HG03521 (cell line): Measurements from ENCODE around the gene HS1BP3.

ENCODE experiments used
- ATAC-seq: cut with Tn5 transposase; IDR thresholded peaks from one replicate; pipeline ENCODE4 v1.9.1; 2021; ENCODE audit warnings: mild to moderate bottlenecking, moderate library complexity; ENCODE audit not compliant: unreplicated experiment

HS1BP3 gene

GRCh38 chr2:20618886-20619521 lies 31.9 kb downstream of the HS1BP3 start:
- no peak for ATAC-seq

DNA sequence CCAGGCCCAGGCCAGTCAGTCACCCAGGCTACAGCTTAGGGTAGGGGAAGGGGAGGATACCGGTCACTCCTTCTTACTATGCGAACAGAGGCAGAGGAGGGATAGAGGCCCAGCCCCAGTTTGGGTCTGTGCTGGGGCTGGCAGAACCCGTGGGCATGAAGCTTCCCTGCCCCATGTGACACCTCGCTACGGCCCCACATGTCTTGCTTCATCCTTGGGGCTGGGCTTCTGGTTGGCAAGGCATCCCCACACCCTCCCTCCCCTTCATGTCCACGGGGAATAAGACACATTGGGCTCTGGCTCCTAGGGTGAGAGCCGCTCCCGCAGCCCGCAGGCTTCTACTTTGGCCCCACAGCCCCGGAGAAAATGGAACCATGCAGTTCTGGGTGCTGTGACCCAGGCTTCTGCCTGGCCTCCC lies 32.4 kb downstream of the HS1BP3 start:
- ATAC-seq: no peak

DNA sequence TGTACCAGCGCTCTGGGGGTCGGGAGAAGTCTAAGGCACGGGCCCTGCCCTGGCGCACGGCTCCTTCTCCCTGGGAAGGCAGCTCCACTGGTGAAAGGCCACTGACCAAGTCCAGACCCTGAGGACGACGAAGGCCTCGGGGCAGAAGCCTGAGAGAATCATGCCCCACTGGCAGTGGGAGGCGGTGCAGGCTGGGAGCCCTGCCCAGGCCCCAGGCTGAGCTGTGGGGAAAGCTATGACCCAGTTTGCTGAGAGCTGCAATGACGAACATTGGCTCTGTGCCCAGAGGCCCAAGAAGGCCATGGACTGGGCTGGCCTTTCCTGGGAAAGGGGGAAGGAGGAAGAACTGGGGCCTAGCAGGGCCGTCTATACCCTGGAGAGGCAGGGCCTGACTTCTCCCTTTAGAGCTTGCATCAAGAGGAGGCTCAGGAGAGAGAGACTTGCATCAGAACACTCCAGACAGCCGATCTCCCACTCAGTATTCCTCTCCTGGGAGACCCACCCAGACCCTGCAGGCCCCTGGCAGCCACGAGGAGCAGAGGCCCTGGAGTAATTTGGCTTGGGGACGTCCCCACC lies 32.9 kb downstream of the HS1BP3 start:
- ATAC-seq: no peak

- no peak for ATAC-seq
Measured at GRCh38 chr2:20617081-20617575, 33.8 kb downstream of the HS1BP3 start.

GRCh38 chr2:20616341-20616871 lies 34.5 kb downstream of the HS1BP3 start:
- ATAC-seq: no peak

DNA sequence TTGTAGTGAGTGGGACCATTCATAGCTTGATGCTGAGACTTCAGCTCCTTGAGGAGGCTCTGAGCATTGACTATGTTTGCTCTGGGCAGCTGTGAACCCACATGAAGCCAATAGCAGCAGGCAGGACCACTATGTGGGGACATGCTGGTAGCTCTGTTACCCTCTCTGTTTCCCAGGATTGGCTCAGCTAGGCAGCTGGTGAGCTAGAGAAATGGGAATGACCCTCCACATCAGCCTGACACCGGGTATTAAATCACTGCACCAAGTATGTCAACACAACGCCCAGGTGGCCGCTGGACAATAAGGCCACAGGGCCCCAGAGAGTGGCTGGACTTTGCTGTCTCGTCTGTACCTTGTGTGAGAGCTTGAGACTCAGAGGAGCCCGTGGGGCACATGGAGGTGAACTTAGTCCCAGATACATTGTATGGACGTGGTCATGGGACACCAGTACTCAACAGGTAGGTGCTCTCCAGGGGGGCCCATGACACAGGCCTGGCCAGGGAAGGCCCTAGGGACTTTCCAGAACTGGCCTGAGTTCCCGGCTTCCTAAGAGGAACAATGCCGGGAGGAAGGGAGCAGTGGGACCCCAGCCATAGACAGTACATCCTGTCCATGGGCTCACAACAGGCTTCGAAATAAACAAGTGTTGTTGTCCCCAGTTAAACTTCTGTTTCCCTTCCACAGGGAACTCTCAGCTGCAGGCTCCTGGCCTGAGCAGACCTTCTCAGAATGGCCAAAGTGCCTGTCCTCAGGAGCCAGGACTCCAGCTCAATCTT lies 35.2 kb downstream of the HS1BP3 start:
- no peak for ATAC-seq

DNA sequence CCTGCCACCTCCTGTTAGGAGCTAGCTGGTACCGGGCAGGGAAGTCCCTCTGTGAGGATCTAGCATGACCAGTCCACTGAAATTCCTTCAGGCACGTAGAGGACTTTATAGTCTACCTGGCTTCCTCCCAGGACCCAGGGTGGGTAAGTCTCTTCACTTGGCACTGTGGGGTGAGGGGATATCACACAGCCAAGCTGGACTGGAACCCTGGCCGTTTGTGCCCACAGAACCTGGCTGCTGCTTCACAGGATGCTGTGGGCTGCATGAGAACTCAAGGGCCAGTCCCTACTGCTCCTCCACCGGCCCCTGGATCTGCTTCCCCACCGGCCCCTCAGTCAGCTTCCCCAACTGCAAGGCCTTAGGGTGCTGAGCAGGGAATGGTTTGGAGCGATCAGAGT lies 35.8 kb downstream of the HS1BP3 start:
- ATAC-seq: no peak

- no peak for ATAC-seq
Measured at GRCh38 chr2:20614201-20615067, 36.5 kb downstream of the HS1BP3 start.

GRCh38 chr2:20612925-20613916 lies 37.7 kb downstream of the HS1BP3 start:
- ATAC-seq: no peak

DNA sequence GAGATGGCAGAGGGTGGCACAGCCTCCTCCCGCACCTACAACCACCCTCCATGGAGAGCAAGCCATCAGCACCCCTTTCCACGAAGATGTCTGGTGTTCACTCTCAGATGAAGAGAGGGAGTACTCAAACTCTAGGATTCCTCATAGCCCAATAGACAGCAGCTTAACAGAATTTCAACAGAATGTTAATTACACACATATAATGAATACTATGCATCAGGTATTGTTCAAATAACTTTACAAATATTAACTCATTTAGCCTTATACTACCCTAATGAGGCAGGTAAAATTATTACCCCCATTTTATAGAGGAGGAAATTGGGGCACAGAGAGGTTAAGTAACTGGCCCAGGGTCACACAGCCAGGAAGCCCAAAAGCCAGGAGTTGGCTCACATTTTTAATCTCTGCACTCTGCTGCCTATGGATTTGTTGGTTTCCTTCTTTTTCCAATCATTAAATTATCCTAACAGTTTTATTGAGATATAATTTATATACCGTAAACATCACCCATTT lies 39.0 kb downstream of the HS1BP3 start:
- ATAC-seq: no peak

DNA sequence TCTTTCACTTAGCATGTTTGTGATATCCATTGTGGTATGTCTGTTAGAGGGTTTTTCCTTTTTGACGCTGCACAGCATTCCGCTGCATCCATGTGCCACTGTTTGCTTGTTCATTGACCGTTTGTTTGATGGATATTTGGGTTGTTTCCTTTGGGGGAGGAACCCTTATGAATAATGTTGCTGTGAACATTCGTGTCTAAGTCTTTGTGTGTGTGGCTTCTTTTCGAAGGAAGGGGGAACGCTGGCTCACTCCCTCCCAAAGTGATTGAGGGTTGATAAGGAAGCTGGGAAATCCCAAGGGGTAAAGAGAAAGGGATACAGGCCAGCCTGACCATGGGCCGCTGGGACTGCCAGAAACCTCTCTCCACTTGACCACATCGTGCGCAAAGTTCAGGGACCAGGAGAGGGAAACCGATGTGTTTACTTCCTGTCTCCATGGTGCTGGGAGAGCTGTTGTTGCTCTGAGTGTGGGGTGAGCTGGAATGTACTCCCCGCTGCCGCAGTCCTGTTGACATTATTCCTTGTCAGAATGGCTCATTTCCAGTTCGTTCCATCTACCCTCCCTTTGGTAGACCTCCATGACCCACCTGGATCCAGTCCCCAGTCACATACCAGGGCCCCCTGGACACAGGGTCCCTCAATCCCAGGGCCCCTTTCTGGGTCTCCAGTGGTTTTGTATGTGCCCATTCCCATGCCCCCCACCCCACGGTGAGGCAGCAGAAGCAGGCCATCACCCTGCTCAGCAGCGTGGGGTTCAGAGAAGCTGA lies 39.6 kb downstream of the HS1BP3 start:
- no peak for ATAC-seq

GRCh38 chr2:20609995-20610357 lies 40.9 kb downstream of the HS1BP3 start:
- ATAC-seq: no peak

DNA sequence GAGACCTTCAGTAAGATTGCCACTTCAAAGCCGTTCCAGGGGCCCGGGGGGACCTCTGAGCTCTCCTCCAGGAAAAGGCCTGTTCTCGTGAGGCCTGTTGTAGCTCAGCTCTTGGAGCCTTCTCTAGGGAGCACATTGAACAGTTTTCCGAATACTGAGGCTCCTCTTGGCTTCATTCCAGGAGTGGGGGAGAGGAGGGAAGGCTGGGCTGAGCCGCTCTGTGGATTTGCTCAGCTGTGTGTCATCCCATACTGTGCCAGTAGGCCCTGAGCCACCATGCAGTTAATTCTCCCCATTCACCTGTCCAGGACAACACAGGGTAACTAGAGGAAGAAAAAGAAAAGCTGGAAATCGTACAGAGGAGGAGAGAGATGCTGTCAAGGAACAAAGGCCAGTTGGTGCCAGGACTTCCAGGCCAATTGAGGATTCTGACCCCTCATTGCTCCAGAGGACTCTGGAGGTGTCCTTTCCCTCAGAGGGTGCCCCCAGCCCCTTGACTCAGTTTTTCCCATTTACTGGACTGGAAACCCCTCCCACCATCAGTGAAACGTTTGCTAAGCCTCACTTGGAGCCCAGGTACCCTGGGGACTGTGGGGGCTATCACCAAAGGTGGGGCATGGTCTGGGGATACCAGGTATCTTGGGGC lies 41.4 kb downstream of the HS1BP3 start:
- no peak for ATAC-seq

GRCh38 chr2:20608666-20609348 lies 42.1 kb downstream of the HS1BP3 start:
- ATAC-seq: no peak

DNA sequence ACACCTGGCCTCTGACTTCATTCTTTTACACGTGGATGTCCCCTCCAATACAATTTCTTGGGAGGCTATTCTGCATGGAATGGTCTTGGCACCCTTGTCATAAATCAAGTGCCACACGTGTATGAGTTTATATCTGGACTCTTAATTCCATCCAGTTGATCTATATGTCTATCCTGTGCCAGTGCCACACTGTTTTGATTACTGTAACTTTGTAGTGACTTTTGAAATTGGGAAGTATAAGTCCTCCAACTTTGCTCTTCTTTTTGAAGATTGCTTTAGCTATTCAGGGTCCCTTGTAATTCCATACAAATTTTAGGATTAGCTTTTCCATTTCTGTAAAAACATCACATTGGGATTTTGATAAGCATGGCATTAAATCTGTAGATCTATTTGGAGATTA lies 43.5 kb downstream of the HS1BP3 start:
- no peak for ATAC-seq

- no peak for ATAC-seq
Measured at GRCh38 chr2:20606198-20606597, 44.7 kb downstream of the HS1BP3 start.

DNA sequence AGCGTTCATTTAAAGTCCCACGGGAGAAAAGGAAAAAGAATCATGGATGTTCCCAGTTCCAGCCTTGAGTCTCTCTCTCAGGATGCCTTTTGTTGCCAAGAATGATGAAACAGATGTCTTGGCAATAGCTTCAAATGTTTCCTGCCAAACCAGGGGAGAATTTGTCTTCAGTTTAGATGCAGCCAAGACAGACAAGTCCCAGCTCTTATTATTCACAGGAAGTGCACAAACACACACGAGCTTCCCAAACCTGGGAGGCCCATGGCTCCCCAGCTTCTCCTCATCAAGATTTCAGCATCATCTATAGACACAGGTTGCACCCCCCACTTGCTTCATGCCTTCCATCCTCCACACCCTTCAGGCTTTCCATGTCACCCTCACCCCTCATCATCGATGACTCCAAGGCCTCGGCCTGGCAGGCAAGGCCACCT lies 45.9 kb downstream of the HS1BP3 start:
- no peak for ATAC-seq
